Right kidney (tissue), 9 donors: ENCODE results near the gene ARFGAP1.

ENCODE experiments used
- DNase-seq: peaks from one replicate; pipeline ENCODE4 v3.0.0-alpha.2; 2016
- long read RNA-seq, 8 donors: transcript quantifications; one replicate each; lab custom pipeline, GENCODE V29; 2026

ARFGAP1 gene
- long read RNA-seq, donor 1, transcript ARFGAP1-203 (13 exons, 3,281 nt): major isoform, 9 of 12 reads
- long read RNA-seq, donor 1, partial matches to known transcripts: 0 of 12 reads
- long read RNA-seq, donor 1, other reads (novel, unspliced or antisense): 0 of 12 reads
- long read RNA-seq, donor 2, transcript ARFGAP1-203 (13 exons, 3,281 nt): major isoform, 6 of 6 reads
- long read RNA-seq, donor 2, partial matches to known transcripts: 0 of 6 reads
- long read RNA-seq, donor 2, other reads (novel, unspliced or antisense): 0 of 6 reads
- long read RNA-seq, donor 3, transcript ARFGAP1-203 (13 exons, 3,281 nt): major isoform, 7 of 7 reads
- long read RNA-seq, donor 3, partial matches to known transcripts: 0 of 7 reads
- long read RNA-seq, donor 3, other reads (novel, unspliced or antisense): 0 of 7 reads
- long read RNA-seq, donor 4, partial matches to known transcripts: 0 of 6 reads
- long read RNA-seq, donor 4, other reads (novel, unspliced or antisense): 0 of 6 reads
- long read RNA-seq, donor 5, transcript ARFGAP1-203 (13 exons, 3,281 nt): major isoform, 10 of 11 reads
- long read RNA-seq, donor 5, partial matches to known transcripts: 0 of 11 reads
- long read RNA-seq, donor 5, other reads (novel, unspliced or antisense): 0 of 11 reads
- long read RNA-seq, donor 6, partial matches to known transcripts: 5 of 8 reads
- long read RNA-seq, donor 6, other reads (novel, unspliced or antisense): 0 of 8 reads
- long read RNA-seq, donor 7, transcript ARFGAP1-203 (13 exons, 3,281 nt): major isoform, 9 of 23 reads
- long read RNA-seq, donor 7, partial matches to known transcripts: 14 of 23 reads
- long read RNA-seq, donor 7, other reads (novel, unspliced or antisense): 0 of 23 reads
- long read RNA-seq, donor 8, transcript ARFGAP1-203 (13 exons, 3,281 nt): major isoform, 8 of 35 reads
- long read RNA-seq, donor 8, partial matches to known transcripts: 25 of 35 reads
- long read RNA-seq, donor 8, other reads (novel, unspliced or antisense): 0 of 35 reads

- DNase-seq: peak; percentile 71
Observed at GRCh38 chr20:63272105-63273058, at the start of gene ARFGAP1. Gene ARFGAP1 (plus strand): TSS chr20:63272813. CDS start chr20:63275581, 2,768 bp downstream.

DNA sequence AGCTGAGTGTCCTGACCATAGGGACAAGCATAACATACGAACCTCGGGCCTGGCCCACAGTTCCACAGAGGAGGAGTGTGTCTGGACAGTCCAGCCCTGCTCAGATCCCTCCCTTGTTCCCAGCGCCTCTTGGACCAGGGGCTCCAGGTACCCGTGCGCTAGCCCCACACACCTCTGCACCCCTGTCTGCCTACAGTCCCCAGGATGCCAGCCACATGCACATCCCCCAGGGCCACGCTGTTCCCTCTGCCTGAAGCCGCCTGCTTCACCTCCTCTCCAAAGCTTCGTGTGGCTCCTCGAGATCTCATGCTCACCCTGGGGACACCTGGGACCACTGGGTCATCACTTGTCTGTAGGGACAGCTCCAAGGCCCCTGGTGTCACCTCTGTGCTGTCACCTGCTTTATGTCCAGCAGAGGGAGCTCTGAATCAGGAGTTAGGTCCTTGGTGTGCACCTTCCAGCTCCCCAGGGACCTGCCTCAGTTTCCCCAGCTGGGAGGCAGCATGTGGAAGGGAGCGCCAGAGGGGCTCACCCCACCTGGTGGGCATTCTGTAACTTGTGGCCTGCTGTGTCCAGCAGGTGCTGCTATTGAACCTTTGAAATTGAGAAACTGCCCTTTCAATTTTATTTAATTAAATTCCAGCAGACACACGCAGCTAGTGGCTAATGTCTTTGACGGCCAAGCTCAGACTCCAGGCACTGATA is 49.3 kb upstream of the ARFGAP1 start:
- no peak for DNase-seq

DNA sequence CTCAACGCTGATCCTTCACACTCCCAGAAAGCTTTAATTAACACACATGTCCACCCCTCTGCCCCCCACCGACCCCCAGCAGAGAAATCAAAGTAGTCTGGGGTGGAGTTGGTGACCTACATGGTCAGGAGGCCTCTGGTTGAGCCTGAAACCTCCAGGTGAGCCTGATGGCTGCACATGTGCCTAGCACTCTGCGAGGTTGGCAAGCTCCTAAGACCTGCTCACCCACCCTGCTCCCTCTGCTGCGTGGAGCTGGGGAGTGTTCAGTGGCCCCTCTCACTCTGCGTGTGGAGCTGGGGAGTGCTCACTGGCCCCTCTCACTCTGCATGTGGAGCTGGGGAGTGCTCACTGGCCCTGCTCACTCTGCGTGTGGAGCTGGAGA is 48.8 kb upstream of the ARFGAP1 start:
- no peak for DNase-seq

DNA sequence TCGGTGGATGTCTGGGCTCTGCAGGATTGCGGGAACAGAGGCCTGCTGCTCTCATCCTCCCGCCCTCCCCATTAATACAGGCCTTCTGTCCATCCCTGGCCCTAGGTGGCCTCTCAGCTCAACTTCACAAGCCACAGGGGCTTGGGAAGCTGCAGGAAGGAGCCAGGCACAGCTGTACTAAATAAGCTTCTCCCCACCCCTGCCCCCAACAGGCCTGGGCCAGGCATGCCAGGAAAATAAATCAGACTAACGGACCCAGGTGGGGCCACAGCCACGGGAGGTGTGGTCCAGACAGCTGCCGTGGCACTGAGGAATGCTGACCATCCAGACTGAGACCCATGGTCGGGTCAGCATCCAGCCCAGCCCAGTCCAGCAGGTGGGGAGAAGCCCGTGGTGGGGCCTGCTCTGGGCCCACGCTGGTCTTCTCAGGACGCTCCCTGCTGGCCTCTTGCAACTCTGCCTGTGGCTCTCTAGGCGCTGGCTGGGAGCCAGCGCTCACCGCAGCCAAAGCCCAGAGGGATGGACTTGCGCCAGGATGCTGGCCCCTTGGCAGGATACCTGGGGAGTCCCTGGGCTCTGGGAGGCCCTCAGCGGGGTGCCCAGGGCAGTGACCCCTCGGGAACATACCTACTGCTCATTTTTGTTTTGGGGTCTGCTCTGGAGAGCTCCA is 48.1 kb upstream of the ARFGAP1 start:
- peak; percentile 58 for DNase-seq

DNA sequence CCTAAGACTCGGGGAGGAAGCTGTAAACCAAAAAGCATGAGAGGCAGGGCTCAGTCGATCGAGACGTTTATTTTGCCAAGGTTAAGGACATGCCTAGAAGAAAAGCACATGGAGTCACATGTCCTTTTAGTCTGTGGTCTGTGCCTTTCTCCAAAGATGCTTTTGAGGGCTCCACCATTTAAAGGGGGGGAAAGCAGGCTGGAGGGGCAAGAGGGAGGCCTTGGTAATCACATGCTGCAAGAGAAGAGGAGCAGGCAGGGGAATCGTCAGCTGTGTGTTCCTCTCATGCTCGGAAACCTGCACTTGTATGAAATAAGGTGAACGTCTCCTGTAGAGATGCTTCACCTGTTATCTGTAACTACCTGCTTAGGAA is 47.5 kb upstream of the ARFGAP1 start:
- DNase-seq: no peak

GRCh38 chr20:63226042-63226943 is 46.3 kb upstream of the ARFGAP1 start:
- peak; percentile 6 for DNase-seq

- no peak for DNase-seq
Observed at GRCh38 chr20:63227260-63227659, 45.4 kb upstream of the ARFGAP1 start.

- DNase-seq: no peak
Observed at GRCh38 chr20:63228806-63229205, 43.8 kb upstream of the ARFGAP1 start.

- peak; percentile 57 for DNase-seq
Observed at GRCh38 chr20:63230800-63231268, 41.8 kb upstream of the ARFGAP1 start.

DNA sequence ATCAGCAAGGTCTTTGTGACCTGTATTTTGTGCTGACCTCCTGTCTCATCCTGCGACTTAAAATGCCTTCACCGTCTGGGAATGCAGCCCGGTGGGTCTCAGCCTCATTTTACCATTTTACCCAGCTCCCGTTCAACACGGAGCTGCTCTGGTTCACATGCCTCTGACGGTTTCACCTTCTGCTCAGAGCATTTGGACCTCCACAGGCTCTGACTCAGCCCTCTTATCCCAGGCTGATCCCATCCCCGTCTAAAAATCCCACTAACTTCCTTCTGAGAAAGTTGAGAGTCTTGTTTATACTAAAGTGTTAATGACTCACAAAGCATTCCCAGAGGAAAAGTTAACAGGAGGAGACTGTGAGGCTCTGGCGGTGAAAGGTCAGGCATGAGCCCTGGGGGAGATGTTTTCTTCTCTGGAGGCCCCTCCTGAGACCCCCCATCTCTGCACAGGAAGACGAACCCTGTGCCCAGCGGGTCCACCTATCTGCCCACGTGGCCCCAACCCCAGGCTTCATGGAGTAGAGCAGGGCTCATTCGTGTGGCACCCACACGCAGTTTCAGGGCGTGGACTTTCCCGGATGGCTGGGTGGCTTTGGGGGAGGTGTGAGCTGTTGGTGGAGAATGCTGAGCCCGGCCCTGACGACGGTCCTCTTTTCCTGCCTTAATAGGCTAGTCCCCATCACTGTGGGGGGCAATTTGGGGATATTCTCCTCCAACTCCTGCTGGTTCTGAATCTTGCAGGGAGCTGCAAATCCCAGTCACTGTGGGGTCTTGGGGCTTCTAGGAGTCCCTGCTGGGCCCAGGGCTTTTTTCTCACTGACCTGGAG is 40.2 kb upstream of the ARFGAP1 start:
- DNase-seq: no peak

GRCh38 chr20:63233061-63233344 is 39.6 kb upstream of the ARFGAP1 start:
- DNase-seq: no peak

DNA sequence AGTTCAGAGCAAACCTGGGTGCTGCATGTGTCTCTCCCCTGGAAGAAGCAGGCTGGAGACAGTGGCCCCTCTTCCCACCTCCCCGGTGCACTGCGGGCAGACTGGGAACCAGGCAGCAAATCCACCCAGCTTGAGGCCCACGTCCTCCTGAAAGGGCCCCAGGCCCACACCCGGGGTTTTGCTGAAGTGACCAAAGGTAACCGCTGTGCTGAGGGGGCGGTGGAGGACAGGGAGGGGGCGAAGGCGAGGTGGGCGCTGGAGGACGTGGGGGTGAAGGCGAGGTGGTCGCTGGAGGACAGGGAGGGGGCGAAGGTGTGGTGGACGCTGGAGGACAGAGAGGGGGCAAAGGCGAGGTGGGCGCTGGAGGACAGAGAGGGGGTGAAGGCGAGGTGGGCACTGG is 38.7 kb upstream of the ARFGAP1 start:
- DNase-seq: no peak

DNA sequence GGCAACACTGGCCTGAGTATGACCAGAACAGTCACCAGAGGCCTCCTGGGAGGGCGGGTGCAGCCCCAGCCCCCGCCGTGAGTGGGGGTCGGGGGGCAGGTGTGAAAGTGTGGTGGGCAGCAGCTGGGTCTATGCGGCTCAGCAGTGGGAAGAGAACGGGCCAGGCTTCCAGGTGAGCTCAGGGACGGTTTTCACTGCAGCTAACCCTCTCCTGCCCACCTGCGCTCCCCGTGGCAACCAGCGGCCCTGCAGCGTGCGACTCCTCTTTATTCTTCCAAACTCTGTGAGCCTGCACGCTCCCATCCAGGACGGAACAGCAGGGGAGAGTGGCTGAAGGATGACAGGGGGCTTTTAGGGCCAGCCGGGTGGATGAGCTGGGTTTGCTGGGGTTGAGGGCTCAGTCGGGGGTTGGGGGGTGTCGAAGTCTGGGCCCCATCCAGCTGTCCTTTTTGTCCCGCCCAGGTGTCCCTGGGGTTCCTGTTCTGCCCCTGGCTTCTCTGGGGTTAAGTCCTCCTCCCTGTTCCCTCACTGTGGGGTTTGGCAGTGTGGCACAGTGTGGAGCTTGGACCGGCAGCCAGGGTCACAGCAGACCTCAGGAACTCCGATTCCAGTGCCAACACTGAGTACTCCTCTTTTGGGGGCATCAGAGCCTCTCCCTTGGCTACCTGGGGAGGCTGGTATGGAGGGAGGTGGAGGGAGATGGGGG is 37.8 kb upstream of the ARFGAP1 start:
- peak; percentile 19 for DNase-seq

GRCh38 chr20:63235399-63235983 is 37.1 kb upstream of the ARFGAP1 start, which contains the start of gene BIRC7:
Gene BIRC7 (plus strand): TSS chr20:63235905. CDS start chr20:63236097, 192 bp downstream.
- peak; percentile 31 for DNase-seq

- peak; percentile 47 for DNase-seq
Observed at GRCh38 chr20:63236116-63236837, 36.3 kb upstream of the ARFGAP1 start.

DNA sequence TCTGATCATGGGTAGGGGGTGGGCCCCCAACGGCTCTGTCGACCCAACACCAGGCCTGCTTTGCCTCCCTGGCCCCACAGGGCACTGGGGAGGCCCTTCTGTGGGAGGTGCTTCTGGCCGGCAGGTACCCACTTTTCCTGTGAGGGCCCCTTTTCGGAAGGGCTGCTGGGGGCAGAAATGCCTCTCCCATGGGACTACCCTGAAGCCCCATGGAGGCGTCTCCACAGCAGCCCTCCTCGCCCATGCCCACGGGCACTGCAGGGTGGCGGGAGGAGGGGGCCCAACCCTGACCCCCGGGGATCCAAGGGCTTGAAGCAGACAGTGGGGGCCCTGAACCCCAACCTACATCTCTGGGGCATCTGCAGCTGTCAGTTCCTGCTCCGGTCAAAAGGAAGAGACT is 34.6 kb upstream of the ARFGAP1 start:
- DNase-seq: no peak
